H1 (cell line): ENCODE measurements around the gene MPPED2. TPM values are rescaled to one million over a fixed set of nuclear protein-coding genes. Genes with fewer than 3 reads are reported as not detected.
A peak's percentile ranks its signal among the peaks of the same experiment; 100 is the strongest.

Source experiments
- CTCF ChIA-PET: fragments of 300-600 bp; sonication (Branson Sonifier 250); formaldehyde crosslinking; loops from one replicate; lab custom pipeline; 2021; ENCODE audit not compliant: partially characterized antibody; lab: Charles Lee
- POLR2A ChIA-PET: fragments of 300-600 bp; sonication (Branson Sonifier 250); formaldehyde crosslinking; loops from one replicate; lab custom pipeline; 2021; ENCODE audit warnings: inconsistent platforms; ENCODE audit not compliant: partially characterized antibody; lab: Charles Lee
- DNase-seq, 2 experiments: peaks; one replicate each; pipeline versions ENCODE4 v3.0.0 to v3.0.0-alpha.2; 2010 to 2022; ENCODE audit warnings: low spot score in 2 of 2, low read depth in 1 of 2, mixed read lengths in 1 of 2
- FAIRE-seq: peaks from 2 replicates; lab custom pipeline; 2011; peaks lifted over from hg19 to GRCh38; lab: Jason Lieb, UNC
- H2AFZ ChIP-seq: 2 replicates; pipeline ENCODE4 v1.8.1; 2012; ENCODE audit warnings: low read length, inconsistent platforms
- H2AK5ac ChIP-seq: 2 replicates; pipeline ENCODE4 v1.6.1; 2013; ENCODE audit warnings: low read depth, low read length
- H2BK120ac ChIP-seq: replicated peaks from 2 replicates; pipeline ENCODE3; 2013; ENCODE audit warnings: low read depth, low read length, inconsistent platforms
- H2BK12ac ChIP-seq: 2 replicates; pipeline ENCODE4 v1.6.1; 2013; ENCODE audit warnings: low read depth, low read length
- H2BK15ac ChIP-seq: 2 replicates; pipeline ENCODE4 v1.6.1; 2013; ENCODE audit warnings: low read length
- H2BK20ac ChIP-seq: 2 replicates; pipeline ENCODE4 v1.6.1; 2013; ENCODE audit warnings: low read length
- H2BK5ac ChIP-seq: 2 replicates; pipeline ENCODE4 v1.6.1; 2013; ENCODE audit warnings: low read depth, low read length
- H3K14ac ChIP-seq: 2 replicates; pipeline ENCODE4 v1.6.1; 2013; ENCODE audit warnings: inconsistent platforms; ENCODE audit not compliant: insufficient read length
- H3K18ac ChIP-seq: 2 replicates; pipeline ENCODE4 v1.6.1; 2013; ENCODE audit warnings: low read length; ENCODE audit errors: extremely low read depth
- H3K23ac ChIP-seq: 2 replicates; pipeline ENCODE4 v1.6.1; 2013; ENCODE audit warnings: inconsistent platforms; ENCODE audit not compliant: insufficient read length
- H3K23me2 ChIP-seq: 2 replicates; pipeline ENCODE4 v1.6.1; 2013; ENCODE audit warnings: low read depth, low read length
- H3K27ac ChIP-seq: 2 replicates; pipeline ENCODE4 v1.6.1; 2011; ENCODE audit warnings: low read depth, low read length, inconsistent platforms
- H3K27me3 ChIP-seq, 4 experiments: replicated peaks in 1 of 4; 1 replicate in 1 of 4; 2 replicates in 3 of 4; pipeline versions ENCODE4 v1.6.1 to v1.8.1; 2011 to 2013; ENCODE audit warnings: low read length in 3 of 4, mild to moderate bottlenecking in 3 of 4, inconsistent platforms in 2 of 4, mixed read lengths in 2 of 4, moderate library complexity in 1 of 4; ENCODE audit not compliant: control insufficient read depth in 3 of 4, insufficient read depth in 3 of 4; ENCODE audit errors: extremely low read depth in 1 of 4
- H3K36me3 ChIP-seq, 4 experiments: 2 replicates each; pipeline versions ENCODE4 v1.6.1 to v1.8.1; 2011 to 2013; ENCODE audit warnings: mild to moderate bottlenecking in 4 of 4, low read length in 3 of 4, moderate library complexity in 2 of 4, control low read depth in 1 of 4, inconsistent platforms in 1 of 4; ENCODE audit not compliant: insufficient read depth in 4 of 4, control insufficient read depth in 2 of 4
- H3K4ac ChIP-seq: replicated peaks from 2 replicates; pipeline ENCODE3; 2013; ENCODE audit warnings: low read length, low read depth, mixed read lengths, inconsistent platforms; ENCODE audit not compliant: insufficient read length
- H3K4me1 ChIP-seq, 4 experiments: replicated peaks in 1 of 4; 1 replicate in 1 of 4; 2 replicates in 3 of 4; pipeline versions ENCODE4 v1.6.1 to v1.8.1; 2011 to 2013; ENCODE audit warnings: low read length in 3 of 4, inconsistent platforms in 2 of 4, mixed read lengths in 1 of 4; ENCODE audit not compliant: insufficient read depth in 4 of 4, control insufficient read depth in 3 of 4
- H3K4me2 ChIP-seq, 2 experiments: 2 replicates each; pipeline versions ENCODE4 v1.6.1 to v1.8.1; 2011 to 2013; ENCODE audit warnings: low read depth in 2 of 2, low read length in 2 of 2, control low read depth in 1 of 2, inconsistent platforms in 1 of 2, mild to moderate bottlenecking in 1 of 2; ENCODE audit not compliant: insufficient read depth in 1 of 2
- H3K4me3 ChIP-seq, 4 experiments: fragments of 200-600, 300-600 bp in 1 of 4; sonication (generic), shearing (Covaris generic), sonication (Bioruptor Twin) in 1 of 4; 2 replicates each; pipeline versions ENCODE4 v1.5.1 to v1.8.1; 2011 to 2016; ENCODE audit warnings: low read length in 4 of 4, low read depth in 3 of 4, control low read depth in 2 of 4, inconsistent platforms in 2 of 4, mild to moderate bottlenecking in 2 of 4, mixed read lengths in 1 of 4, moderate library complexity in 1 of 4; ENCODE audit not compliant: insufficient read depth in 2 of 4; ENCODE audit errors: extremely low read depth in 1 of 4
- H3K56ac ChIP-seq: replicated peaks from 2 replicates; pipeline ENCODE3; 2013; ENCODE audit warnings: low read depth, mild to moderate bottlenecking, mixed read lengths, low read length, inconsistent platforms; ENCODE audit not compliant: insufficient read length
- H3K79me1 ChIP-seq: 2 replicates; pipeline ENCODE4 v1.6.1; 2013; ENCODE audit warnings: low read depth, low read length, control low read depth
- H3K79me2 ChIP-seq, 2 experiments: 2 replicates each; pipeline versions ENCODE4 v1.6.1 to v1.8.1; 2012 to 2013; ENCODE audit warnings: low read length in 2 of 2, mild to moderate bottlenecking in 2 of 2, inconsistent platforms in 1 of 2; ENCODE audit not compliant: insufficient read depth in 2 of 2, control insufficient read depth in 1 of 2
- H3K9ac ChIP-seq, 4 experiments: replicated peaks in 1 of 4; 1 replicate in 1 of 4; 2 replicates in 3 of 4; pipeline versions ENCODE4 v1.6.1 to v1.8.1; 2011 to 2013; ENCODE audit warnings: low read depth in 3 of 4, low read length in 3 of 4, control low read depth in 2 of 4, mild to moderate bottlenecking in 2 of 4, moderate library complexity in 2 of 4, inconsistent platforms in 1 of 4; ENCODE audit errors: extremely low read depth in 1 of 4
- H3K9me3 ChIP-seq, 2 experiments: 2 replicates each; pipeline versions ENCODE4 v1.6.1 to v1.8.1; 2012 to 2013; ENCODE audit warnings: mild to moderate bottlenecking in 2 of 2, moderate library complexity in 2 of 2, control low read depth in 1 of 2, inconsistent platforms in 1 of 2, low read depth in 1 of 2, low read length in 1 of 2, mixed read lengths in 1 of 2; ENCODE audit not compliant: insufficient read depth in 2 of 2
- H4K20me1 ChIP-seq, 2 experiments: replicated peaks in 1 of 2; 2 replicates each; pipeline versions ENCODE3 to v1.8.1; 2011 to 2013; ENCODE audit warnings: inconsistent platforms in 2 of 2, low read length in 2 of 2, mild to moderate bottlenecking in 1 of 2; ENCODE audit not compliant: insufficient read depth in 2 of 2, control insufficient read depth in 1 of 2
- H4K5ac ChIP-seq: 2 replicates; pipeline ENCODE4 v1.6.1; 2013; ENCODE audit warnings: low read length, low read depth, mixed read lengths, inconsistent platforms; ENCODE audit not compliant: insufficient read length
- H4K8ac ChIP-seq: 2 replicates; pipeline ENCODE4 v1.8.0; 2013; ENCODE audit warnings: mild to moderate bottlenecking, moderate library complexity, low read length, inconsistent platforms; ENCODE audit not compliant: insufficient read depth; ENCODE audit errors: extremely low read depth
- H4K91ac ChIP-seq: replicated peaks from 2 replicates; pipeline ENCODE3; 2013; ENCODE audit warnings: low read length, mixed read lengths, inconsistent platforms; ENCODE audit not compliant: insufficient read length
- EGR1 ChIP-seq: IDR thresholded peaks from 2 replicates; pipeline ENCODE4 v1.6.1; 2011; ENCODE audit warnings: low read depth, low read length, borderline replicate concordance
- EZH2 ChIP-seq: fragments of 200-600 bp; sonication (generic); IDR thresholded peaks from 2 replicates; pipeline ENCODE4 v1.7.1; 2012; ENCODE audit warnings: low read depth, mild to moderate bottlenecking, moderate library complexity, low read length, inconsistent platforms; ENCODE audit not compliant: severe bottlenecking
- HDAC6 ChIP-seq: IDR thresholded peaks from one replicate; pipeline ENCODE4 v1.7.1; 2012; ENCODE audit warnings: low read depth, mild to moderate bottlenecking, inconsistent platforms, low read length, moderate library complexity
- JUND ChIP-seq: IDR thresholded peaks from 2 replicates; pipeline ENCODE4 v1.6.1; 2011; ENCODE audit warnings: mild to moderate bottlenecking, improper control_type of control experiment, low read length
- POU5F1 ChIP-seq: IDR thresholded peaks from 2 replicates; pipeline ENCODE4 v1.6.1; 2011; ENCODE audit warnings: low read depth, mild to moderate bottlenecking, low read length, moderate library complexity
- WGBS, 2 experiments: shearing (Covaris generic) in 1 of 2; methylation state at CpG; one replicate each; pipeline versions ENCODE4 v1.1.6 to v1.1.7; 2013 to 2015; ENCODE audit warnings: low lambda C conversion rate in 2 of 2, mixed read lengths in 2 of 2, inconsistent platforms in 1 of 2, low coverage in 1 of 2, missing lambda C conversion rate in 1 of 2; ENCODE audit not compliant: insufficient replicate concordance in 2 of 2, insufficient coverage in 1 of 2, insufficient read length in 1 of 2; ENCODE audit errors: extremely low coverage in 1 of 2, missing lambda C conversion rate in 1 of 2; 5-methylcytosine and 5-hydroxymethylcytosine counted together
- polyA plus RNA-seq, 7 experiments: library from polyadenylated mRNA; depleted of rRNA in 3 of 7; stranded (reverse) in 5 of 7; unstranded in 2 of 7; fragments of >200 nt in 5 of 7; fragments of 200-250 nt in 2 of 7; gene quantifications; 1 replicate in 5 of 7; 2 replicates in 1 of 7; 4 replicates in 1 of 7; pipeline versions ENCODE4 v1.2.1 to v1.2.3, GENCODE V29; 2011 to 2013; ENCODE audit warnings: missing spikeins in 2 of 7, mixed read lengths in 2 of 7
- total RNA-seq: library from RNA; stranded (reverse); fragmentation: NEBNext Ultra II Directional; extraction: Animal tissue kit (Norgen Biotek cat#: 25700); gene quantifications from 2 replicates; pipeline ENCODE4 v1.2.1, GENCODE V29; 2021

MPPED2 gene
- total and polyA plus RNA-seq, 2 of the 8 experiments (the other 6 are each of a cell fraction or from before 2014, with no cell fraction given): 1.3 to 3.5 TPM

GRCh38 chr11:30455025-30455424 is 131.1 kb downstream of the MPPED2 start:
- 48% methylated on average over 2 of the region's 2 CpGs; no CpG with 5 or more reads in 1 of the 2 experiments for WGBS, 2 experiments
- H2BK15ac ChIP-seq: no peak overlapping the region
- ChIA-PET CTCF (interaction anchor here (0.6 kb wide), 1 partner anchor 71 kb away, joined by 4 read pairs; no protein-coding TSS in a partner anchor), POLR2A (no interaction called here)
- no peak overlapping the region for H4K5ac ChIP-seq
- no peak overlapping the region for H3K4me3 ChIP-seq
- no peak overlapping the region; the same call in 1 of the 2 replicates for H2BK5ac ChIP-seq
- no peak overlapping the region for H2BK12ac ChIP-seq
- H3K18ac ChIP-seq: no peak overlapping the region
- H3K4me1 ChIP-seq: peaks cover 8 to 30% (median 27%) of the 10 kb centered on the region in 4 experiments
- H2AK5ac ChIP-seq: no peak overlapping the region
- H3K4ac ChIP-seq: no peak overlapping the region
- H2AFZ ChIP-seq: no peak overlapping the region
- H4K8ac ChIP-seq: 0 out of 2 replicates have a peak overlapping the region, but pooled peaks have one; percentile 22
- H3K9me3 ChIP-seq: no peaks in the 10 kb centered on the region
- no peaks in the 10 kb centered on the region for H3K23me2 ChIP-seq
- DNase-seq (no peak), FAIRE-seq (no peak)
- no peak overlapping the region for H2BK20ac ChIP-seq
- H4K91ac ChIP-seq: no peak overlapping the region
- no peak overlapping the region; a peak in 1 of 4 replicates for H3K4me2 ChIP-seq
- peaks cover 1 to 9% (median 4%) of the 10 kb centered on the region in 4 experiments; a peak in 5 of 7 replicates for H3K27me3 ChIP-seq
- H3K56ac ChIP-seq: no peak overlapping the region
- H3K79me1 ChIP-seq: no peaks in the 10 kb centered on the region
- no peak overlapping the region for H2BK120ac ChIP-seq
- no peak overlapping the region for H3K27ac ChIP-seq
- H3K23ac ChIP-seq: no peak overlapping the region
- no peak overlapping the region for H3K14ac ChIP-seq
- H3K36me3 ChIP-seq: no peaks in the 10 kb centered on the region
- H3K79me2 ChIP-seq: no peaks in the 10 kb centered on the region
- no peak overlapping the region for H3K9ac ChIP-seq
- H4K20me1 ChIP-seq: peaks cover 0 to 1% of the 10 kb centered on the region in 2 experiments
- TF ChIP-seq HDAC6 (no peak), EGR1 (no peak), EZH2 (no peak), JUND (no peak), POU5F1 (no peak)
